Fibroblast of mammary gland (primary cell): Measurements from ENCODE around the gene PLEKHA8.

Source experiments
- DNase-seq: peaks from one replicate; pipeline ENCODE4 v3.0.0-alpha.2; 2010; ENCODE audit warnings: low read depth
- H3K4me3 ChIP-seq: 2 replicates; pipeline ENCODE4 v1.5.1; 2011; ENCODE audit warnings: low read depth, mild to moderate bottlenecking, low read length, moderate library complexity; ENCODE audit not compliant: control insufficient read depth
- TF ChIP-seq, protein P1 (sequence below): conservative IDR thresholded peaks from 2 replicates; pipeline ENCODE4 v1.5.1; 2011; ENCODE audit warnings: low read depth, low read length, inconsistent platforms; ENCODE audit not compliant: control insufficient read depth, insufficient read depth

PLEKHA8 gene

DNA sequence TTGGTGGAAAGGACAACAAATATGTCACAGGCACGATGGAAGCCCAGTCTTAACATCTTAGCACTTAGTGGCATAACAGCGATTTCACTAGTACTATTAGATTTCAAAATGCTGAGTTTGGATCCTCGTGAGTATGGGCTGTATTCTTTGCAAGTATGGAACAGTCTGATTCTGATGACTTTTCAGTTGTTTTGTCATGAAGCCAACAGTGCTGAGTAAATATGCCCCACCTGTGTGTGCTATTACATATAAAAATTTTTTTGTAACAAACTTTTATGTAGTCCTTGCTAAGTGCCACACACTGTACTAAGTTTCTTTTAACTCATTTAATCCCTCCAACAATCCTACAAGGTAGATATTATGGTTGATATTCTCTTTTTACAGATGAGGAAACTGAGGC is 137.4 kb downstream of the PLEKHA8 start:
- DNase-seq: no peak
- no peak overlapping the region for H3K4me3 ChIP-seq
- TF ChIP-seq, protein P1, sequence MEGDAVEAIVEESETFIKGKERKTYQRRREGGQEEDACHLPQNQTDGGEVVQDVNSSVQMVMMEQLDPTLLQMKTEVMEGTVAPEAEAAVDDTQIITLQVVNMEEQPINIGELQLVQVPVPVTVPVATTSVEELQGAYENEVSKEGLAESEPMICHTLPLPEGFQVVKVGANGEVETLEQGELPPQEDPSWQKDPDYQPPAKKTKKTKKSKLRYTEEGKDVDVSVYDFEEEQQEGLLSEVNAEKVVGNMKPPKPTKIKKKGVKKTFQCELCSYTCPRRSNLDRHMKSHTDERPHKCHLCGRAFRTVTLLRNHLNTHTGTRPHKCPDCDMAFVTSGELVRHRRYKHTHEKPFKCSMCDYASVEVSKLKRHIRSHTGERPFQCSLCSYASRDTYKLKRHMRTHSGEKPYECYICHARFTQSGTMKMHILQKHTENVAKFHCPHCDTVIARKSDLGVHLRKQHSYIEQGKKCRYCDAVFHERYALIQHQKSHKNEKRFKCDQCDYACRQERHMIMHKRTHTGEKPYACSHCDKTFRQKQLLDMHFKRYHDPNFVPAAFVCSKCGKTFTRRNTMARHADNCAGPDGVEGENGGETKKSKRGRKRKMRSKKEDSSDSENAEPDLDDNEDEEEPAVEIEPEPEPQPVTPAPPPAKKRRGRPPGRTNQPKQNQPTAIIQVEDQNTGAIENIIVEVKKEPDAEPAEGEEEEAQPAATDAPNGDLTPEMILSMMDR: no peak

GRCh38 chr7:30166155-30166840 is 138.1 kb downstream of the PLEKHA8 start:
- TF ChIP-seq, protein P1: no peak
- DNase-seq: peak; percentile 13
- H3K4me3 ChIP-seq: no peak overlapping the region

- no peak for DNase-seq
- TF ChIP-seq, protein P1: no peak
- no peak overlapping the region for H3K4me3 ChIP-seq
These were observed 138.6 kb downstream of the PLEKHA8 start for GRCh38 chr7:30166841-30167235.

- H3K4me3 ChIP-seq: no peak overlapping the region
- TF ChIP-seq, protein P1: no peak
- DNase-seq: no peak
These were observed 139.7 kb downstream of the PLEKHA8 start for GRCh38 chr7:30167901-30168300.

GRCh38 chr7:30168835-30169573 is 140.8 kb downstream of the PLEKHA8 start:
- TF ChIP-seq, protein P1: peak; percentile 8
- peak; percentile 97 for DNase-seq
- H3K4me3 ChIP-seq: peak overlapping the region; percentile 13

DNA sequence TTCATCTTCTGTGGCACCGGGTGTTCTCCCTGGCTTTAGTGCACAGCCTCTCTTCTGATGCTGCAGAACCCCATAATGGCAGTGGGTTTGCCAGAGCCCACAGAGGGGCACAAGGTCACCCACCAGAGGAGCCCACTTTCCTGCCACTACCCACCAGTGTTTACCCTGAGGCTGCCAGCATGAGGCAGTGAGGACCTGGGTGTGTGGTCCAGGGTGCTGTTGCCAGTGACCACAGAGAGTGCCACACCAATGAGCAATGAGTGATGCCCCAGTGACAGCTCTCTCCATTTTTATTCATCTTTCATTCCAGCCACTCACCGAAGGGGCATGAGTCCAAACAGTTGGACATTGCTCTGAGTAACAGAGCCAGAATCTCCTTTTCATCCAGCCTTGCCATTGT is 141.4 kb downstream of the PLEKHA8 start:
- TF ChIP-seq, protein P1: no peak
- peak; percentile 64 for DNase-seq
- no peak overlapping the region for H3K4me3 ChIP-seq
